ENCODE data around the gene PCBD1. TPM values are rescaled to one million over a fixed set of nuclear protein-coding genes. Genes with fewer than 3 reads are reported as not detected.

PCBD1 gene
- total and polyA plus RNA-seq, 3 donors from 2014 or later: 49.6 to 71.2 (median 61.9) TPM

DNA sequence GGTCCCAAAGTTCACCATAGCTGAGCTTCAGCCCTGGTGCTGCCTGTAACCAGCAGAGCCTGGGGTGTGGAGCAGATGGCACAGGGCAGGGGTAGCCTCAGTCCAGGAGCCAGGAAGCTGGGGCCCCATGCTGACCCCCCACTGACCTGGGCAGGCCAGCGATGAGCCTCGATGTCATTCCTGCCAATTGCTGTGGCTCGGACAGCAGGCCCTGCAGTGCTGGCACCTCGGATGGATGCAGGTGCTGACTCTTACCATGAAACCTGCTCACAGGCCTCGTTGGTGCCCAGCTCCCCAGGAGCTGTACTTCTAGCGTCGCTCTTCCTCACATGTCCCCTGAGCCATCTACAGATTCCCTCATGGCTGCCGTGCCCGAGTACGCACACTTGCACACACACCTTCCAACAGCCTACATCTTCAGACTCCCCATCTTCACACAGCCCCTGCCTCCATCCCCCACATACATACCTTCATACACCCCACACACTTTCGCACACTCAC, 46.8 kb upstream of the PCBD1 start:
- no peak for TF ChIP-seq CTCF (IDR thresholded peaks at IDR 0.05)
- TF ChIP-seq POLR2A (IDR thresholded peaks at IDR 0.05): no peak
- intact Hi-C loops (cut with DNase I; ENCODE audit: low total_unique reads): no loop called here
- Histone ChIP-seq H3K36me3 (ENCODE audit: low read depth, missing control alignments) (no peaks in the 10 kb centered on the region), H3K4me3 (no peak overlapping the region), H3K27me3 (no peaks in the 10 kb centered on the region), H3K27ac (no peak overlapping the region), H3K9me3 (no peaks in the 10 kb centered on the region), H3K4me1 (peaks cover 10% of the 10 kb centered on the region)
- 91 to 96% methylated on average over 9 to 11 of the region's 11 CpGs for WGBS, 2 donors
- no peak for DNase-seq

DNA sequence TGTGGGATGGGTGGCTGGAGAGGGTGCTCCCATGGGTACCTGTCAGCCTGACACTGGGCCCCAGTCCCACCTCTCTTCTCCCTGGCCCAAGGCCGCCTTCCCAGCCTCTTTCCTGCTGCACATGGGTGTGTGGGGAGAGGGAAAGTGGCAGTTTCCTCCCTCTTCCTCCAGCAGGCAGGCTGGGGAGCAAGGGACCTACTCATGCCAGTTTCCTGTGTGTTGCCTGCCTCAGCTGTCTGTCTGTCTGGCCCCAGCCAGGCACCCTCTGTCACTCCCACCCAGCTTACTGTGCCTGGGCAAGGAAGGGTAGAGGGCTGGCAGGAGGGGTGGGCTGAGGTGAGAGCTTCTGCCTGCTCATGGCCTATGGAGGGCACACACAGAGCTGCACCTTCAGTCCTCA, 46.3 kb upstream of the PCBD1 start:
- H3K27ac ChIP-seq: no peak overlapping the region
- H3K4me3 ChIP-seq: no peak overlapping the region
- no peaks in the 10 kb centered on the region for H3K36me3 ChIP-seq (ENCODE audit: low read depth, missing control alignments)
- peaks cover 7% of the 10 kb centered on the region for H3K4me1 ChIP-seq
- no peak for TF ChIP-seq POLR2A (IDR thresholded peaks at IDR 0.05)
- TF ChIP-seq CTCF (IDR thresholded peaks at IDR 0.05): no peak
- 95% methylated on average over 1 of the region's 1 CpG; no CpG with 5 or more reads in 1 of the 2 donors for WGBS, 2 donors
- H3K27me3 ChIP-seq: no peaks in the 10 kb centered on the region
- H3K9me3 ChIP-seq: no peaks in the 10 kb centered on the region
- intact Hi-C loops (cut with DNase I; ENCODE audit: low total_unique reads): no loop called here
- DNase-seq: no peak

DNA sequence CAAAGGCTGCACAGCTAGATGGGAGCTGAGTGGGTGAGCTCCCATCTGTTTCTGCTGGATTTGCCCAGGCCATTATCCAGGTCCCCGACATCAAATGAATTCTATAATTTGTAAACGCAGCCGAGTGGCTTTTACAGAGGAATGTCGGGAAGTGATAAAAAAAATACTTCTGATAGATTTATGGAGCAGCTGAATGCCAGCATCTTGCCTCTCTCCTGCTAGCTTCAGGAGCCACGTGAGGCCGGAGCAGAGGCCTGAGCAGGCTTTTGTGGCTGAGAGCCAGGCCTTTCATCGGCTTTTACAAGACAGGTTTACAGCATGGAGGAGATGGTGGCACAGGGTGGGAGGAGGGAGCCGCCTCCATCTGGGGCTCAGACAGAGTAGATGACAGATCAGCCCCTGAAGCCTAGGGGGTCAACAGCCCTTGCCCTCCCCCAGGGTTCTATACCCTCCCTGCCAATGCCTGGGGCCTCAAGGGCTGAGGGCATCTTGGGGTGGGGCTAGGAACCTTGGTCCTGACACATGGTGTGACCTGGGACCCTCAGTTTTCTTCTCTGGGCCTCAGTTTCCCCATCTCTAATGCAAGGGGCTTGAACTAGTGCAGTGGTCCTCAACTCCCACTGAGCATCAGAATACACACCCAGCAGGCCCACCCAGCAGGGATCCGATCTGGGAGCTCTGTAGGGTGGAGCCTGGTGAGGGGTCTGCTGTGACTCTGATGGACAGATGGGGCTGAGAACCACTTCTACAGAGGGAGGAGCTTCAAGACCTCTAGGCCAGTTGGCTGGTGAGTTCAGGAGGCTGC, 44.2 kb upstream of the PCBD1 start:
- WGBS, 2 donors: 60 to 79% methylated on average over 8 to 9 of the region's 9 CpGs
- Histone ChIP-seq H3K36me3 (ENCODE audit: low read depth, missing control alignments) (no peaks in the 10 kb centered on the region), H3K27ac (no peak overlapping the region), H3K4me1 (no peaks in the 10 kb centered on the region), H3K4me3 (no peak overlapping the region), H3K9me3 (no peaks in the 10 kb centered on the region), H3K27me3 (no peaks in the 10 kb centered on the region)
- no peak for TF ChIP-seq POLR2A (IDR thresholded peaks at IDR 0.05)
- TF ChIP-seq CTCF (IDR thresholded peaks at IDR 0.05): no peak
- peak; percentile 64 for DNase-seq
- intact Hi-C loops (cut with DNase I; ENCODE audit: low total_unique reads): no loop called here

- no peaks in the 10 kb centered on the region for H3K9me3 ChIP-seq
- H3K27me3 ChIP-seq: no peaks in the 10 kb centered on the region
- no peak for TF ChIP-seq POLR2A (IDR thresholded peaks at IDR 0.05)
- no peak for TF ChIP-seq CTCF (IDR thresholded peaks at IDR 0.05)
- WGBS, 2 donors: 85 to 92% methylated on average over 12 to 15 of the region's 15 CpGs
- no peak overlapping the region for H3K27ac ChIP-seq
- intact Hi-C loops (cut with DNase I; ENCODE audit: low total_unique reads): no loop called here
- no peaks in the 10 kb centered on the region for H3K36me3 ChIP-seq (ENCODE audit: low read depth, missing control alignments)
- no peaks in the 10 kb centered on the region for H3K4me1 ChIP-seq
- DNase-seq: no peak
- no peak overlapping the region for H3K4me3 ChIP-seq
These were observed 42.9 kb upstream of the PCBD1 start for GRCh38 chr10:70931168-70931815.

Data from testis (tissue), 3 donors.